Effector CD4-positive, alpha-beta T cell (primary cell): ENCODE measurements around the gene STRADA.
"Not testable (repeated sequence)": the region's sequence is repeated elsewhere in the genome, so short reads cannot be mapped to it uniquely, and the experiment has no call there.

Source experiments
- DNase-seq: peaks from one replicate; pipeline ENCODE4 v3.0.0-alpha.2; 2020

The STRADA gene

DNA sequence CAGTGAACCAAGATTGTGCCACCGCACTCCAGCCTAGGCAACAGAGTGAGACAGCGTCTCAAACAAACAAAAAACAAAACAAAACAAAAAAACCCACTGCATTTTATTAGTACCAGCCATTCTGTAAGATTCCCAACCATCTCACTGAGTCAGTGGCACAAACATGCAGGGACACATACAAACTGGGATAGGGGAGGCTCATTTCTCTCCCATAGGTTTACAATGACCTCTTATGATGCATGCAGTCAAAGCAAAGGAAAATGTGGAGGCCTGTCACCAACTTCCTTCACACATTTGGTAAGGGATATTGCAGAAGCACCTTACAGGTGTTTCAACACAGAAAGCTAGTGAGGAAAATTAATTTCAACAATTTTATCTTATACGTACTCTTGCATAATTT lies 12.4 kb upstream of the STRADA start:
- DNase-seq: no peak

DNA sequence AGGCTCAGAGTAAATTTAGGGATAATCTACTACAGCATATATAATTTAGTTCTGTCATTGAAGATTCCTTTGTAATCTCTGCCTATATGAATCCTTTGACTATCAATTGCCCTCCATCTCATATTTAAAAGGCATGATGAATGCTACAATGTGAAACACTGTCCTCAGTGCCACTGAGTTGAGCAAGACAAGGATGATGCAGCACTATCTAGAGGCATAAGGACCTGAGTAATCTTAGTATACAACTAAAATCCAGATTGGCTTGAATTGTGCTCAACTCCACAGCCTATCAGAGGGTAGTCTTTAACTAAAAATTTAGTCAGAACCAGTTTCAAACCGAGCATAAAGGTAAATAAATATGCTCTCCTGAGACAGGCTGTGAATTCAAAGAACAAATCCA lies 11.6 kb upstream of the STRADA start:
- no peak for DNase-seq

DNA sequence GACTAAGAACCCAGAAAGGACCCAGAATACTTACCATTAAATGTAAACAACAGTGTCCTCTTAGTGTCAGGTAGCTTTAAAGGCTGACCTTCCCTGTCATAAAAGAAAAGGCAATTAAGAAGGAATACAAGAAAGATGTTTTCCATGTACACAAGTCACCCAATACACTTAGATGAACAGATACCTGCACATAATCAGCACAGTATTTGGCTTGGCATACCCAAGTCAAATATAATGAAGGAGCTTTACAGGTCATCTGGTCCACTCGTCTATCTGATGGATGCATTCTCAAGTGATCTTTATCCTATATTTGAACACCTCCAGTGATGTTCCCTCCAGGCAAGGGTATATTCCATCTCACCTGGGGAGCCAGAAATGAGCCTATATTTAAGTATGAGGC lies 11.1 kb upstream of the STRADA start:
- DNase-seq: no peak

DNA sequence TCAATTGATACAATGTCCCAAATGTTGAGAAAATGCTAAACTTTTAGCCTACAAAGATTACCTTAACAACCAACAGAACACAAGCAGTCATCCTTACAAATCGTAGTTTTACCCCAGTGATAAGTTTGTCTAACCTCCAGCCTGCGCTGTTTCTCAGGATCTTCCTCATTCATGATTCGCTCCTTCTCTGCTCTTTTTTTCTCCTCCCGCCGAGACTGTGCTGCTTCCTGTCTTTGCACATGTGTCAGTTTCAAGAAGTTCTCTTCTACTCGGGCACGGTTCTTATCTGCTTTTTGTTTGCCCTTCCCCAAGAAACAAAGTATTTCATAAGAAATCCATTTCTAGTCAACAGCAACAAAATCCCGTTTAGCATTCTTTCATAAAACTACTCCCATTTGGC lies 10.2 kb upstream of the STRADA start:
- DNase-seq: no peak

DNA sequence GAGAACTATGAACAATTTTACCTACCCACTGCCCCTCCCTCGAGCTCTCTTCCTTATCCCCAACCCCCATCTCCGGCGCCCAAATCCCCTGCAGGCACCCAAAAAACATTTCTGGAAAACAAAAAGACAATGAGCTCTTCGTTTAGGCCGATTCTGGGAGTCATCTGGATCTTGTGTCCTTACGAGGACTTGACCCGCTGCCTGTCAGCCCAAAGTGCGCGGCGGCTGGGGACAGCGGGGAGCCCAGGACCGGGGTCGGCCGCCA lies 524 bp downstream of the STRADA start:
- no peak for DNase-seq

DNA sequence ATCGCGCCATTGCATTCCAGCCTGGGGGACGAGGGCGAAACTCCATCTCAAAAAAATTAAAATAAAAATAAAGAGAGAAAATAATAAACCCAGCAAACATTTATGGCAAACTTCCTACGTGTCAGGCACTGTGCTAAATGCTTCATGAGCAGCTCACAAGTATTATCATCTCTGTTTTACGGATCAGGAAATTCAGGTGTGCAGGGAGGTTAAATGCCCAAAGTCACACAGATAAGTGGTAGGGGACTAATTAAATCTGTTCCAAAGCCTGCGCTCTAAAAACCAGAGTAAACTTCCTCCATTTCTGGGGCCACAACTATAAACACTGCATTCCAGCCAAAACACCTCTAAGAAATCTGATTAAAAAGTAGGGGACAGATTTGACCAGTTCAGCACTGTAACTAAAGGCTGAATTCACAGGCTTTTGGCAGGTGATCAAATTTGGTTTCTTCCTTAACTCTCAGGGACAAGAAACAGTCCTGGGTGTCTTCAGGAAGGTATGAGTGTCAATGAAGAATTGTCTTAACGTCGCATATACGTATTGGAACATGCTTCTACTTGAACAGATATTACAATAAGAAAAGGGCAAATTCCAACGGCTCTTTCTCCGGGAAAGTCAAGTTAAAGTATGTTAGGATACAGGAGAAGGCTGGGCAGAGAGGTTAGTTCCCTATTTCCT lies 996 bp downstream of the STRADA start:
- no peak for DNase-seq

DNA sequence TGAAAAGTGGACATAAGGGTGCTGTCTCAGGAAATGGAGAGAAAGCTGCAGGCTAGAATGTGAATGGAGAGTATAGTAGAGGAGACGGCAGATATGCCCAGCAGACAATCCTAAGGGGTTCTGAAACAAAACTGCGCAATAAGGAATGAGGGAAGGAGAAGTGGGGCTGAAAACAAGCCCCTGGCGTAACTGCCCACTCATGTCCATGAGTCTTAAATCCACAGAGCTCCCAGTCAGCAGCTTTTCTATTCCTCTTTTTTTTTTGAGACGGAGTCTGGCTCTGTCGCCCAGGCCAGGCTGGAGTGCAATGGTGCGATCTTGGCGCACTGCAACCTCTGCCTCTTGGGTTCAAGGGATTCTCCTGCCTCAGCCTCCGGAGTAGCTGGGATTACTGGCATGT lies 5.9 kb downstream of the STRADA start:
- DNase-seq: no peak

DNA sequence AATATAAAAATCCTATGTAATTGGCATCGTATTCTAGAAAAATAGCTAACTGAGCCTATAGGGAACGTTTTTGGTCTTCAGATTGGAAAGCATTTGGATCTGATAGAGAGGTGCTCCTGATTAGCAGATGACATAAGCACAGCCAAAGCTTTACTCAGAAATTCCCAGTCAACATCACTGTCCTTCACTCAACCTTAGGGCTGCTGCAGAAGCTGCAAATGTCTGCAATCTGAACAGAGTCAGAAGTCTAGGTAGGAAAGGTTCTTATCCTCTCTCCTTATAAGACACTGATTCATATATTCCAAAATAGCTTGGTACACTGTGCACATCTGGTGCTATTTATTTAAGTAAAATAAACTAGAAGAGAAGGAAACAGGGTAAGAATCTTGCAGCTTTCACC lies 19.2 kb downstream of the STRADA start:
- DNase-seq: no peak

DNA sequence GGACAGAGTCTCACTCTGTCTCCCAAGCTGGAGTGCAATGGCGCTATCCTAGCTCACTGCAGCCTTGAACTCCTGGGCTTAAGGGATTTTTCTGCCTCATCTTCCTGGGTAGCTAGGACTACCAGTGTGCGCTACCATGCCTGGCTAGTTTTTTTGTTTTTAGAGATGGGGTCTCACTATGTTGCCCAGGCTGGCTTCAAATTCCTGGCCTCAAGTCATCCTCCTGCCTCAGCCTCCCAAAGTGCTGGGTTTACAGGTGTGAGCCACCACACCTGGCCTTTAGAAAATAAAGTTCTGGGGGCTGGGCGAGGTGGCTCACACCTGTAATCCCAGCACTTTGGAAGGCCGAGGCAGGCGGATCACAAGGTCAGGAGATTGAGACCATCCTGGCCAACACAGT lies 21.4 kb downstream of the STRADA start:
- DNase-seq: not testable (repeated sequence)

DNA sequence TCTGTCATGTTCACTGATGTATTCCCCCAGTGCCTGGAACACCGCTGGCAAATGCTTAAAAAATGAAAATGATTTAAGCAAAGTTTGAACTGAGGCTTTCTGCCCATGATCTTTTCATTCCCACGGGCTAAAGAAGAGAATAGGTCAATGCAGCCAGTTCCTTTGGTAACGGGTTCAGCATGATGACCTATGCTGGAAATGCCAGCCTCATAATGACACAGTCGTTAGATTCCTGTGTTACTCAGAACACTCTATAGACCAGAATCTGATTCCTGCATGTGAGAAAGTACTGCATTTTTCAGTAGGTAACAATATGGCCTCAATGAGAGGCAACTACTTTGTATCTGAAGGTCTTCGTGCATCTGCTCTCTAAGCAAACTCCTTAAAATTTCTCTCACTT lies 22.6 kb downstream of the STRADA start:
- DNase-seq: no peak

DNA sequence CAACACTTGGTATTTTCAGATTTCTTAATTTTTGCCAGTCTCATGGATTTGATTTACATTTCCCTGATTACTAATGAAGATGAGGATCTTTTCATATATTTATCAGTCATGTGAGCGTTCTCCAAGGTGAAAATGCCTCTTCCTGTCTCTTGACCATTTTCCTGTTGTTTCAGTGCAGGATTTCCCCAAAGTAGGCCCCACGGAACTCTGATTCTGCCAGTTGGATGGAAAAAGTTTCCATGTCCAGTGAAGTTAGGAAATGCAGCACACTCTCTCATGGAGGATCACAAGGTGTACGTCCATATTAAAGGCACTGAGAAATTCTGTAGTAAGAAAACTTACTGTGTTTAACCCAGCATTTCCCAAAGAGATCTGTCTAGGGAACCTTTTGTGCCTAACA lies 25.2 kb downstream of the STRADA start:
- DNase-seq: no peak

DNA sequence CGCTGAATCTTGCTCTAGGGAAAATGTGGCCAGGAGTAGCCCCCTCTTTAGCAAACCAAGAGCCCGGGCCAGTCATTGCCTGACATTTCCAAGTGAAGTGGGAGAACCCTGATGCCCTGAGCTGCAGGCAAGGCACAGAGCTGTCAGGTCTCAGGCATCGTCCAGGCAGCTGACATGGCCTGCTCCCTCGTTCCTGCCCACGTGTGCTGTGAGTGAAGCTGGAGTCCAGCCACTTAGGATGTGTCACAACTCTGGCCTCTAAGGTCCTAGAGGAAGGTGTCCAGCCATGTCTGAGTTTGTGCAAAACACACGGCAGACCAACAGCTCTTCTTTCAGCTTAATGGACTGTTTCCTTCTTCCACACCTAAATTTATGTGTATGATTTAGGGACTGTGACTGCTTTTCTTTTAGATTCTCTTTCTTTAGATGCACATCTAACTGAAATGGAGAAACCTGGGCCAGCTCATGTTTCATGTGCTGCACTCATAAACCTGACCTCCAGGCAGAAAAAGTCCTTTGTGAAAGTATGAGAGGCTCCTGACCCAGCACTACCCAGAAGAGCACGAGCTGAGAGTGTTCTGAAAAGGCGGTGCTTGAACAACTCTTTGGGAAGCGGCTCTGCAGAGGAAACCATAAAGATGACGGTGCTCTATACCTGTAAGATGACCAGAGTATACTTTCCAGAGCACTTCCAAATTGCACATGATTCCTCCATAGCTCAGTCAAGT lies 26.9 kb downstream of the STRADA start:
- DNase-seq: no peak

DNA sequence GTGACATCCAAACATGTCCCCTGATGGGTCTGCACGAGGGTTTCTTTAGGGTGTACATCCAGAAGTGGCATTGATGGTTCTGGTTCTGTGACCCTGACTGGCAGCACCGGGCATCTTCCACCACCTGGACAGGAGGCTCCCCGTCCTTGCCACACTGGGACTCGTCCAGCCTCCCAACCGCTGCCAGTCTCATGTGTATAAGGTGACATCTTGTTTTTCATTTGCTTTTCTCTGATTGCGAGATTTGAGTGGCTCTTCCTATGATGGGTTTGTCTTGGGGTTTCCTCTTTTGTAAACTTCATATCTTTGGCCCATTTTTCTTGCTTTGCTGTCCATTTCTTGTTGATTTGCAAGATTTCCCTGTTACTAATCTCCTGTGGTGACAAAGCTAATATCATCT lies 32.5 kb downstream of the STRADA start:
- no peak for DNase-seq

DNA sequence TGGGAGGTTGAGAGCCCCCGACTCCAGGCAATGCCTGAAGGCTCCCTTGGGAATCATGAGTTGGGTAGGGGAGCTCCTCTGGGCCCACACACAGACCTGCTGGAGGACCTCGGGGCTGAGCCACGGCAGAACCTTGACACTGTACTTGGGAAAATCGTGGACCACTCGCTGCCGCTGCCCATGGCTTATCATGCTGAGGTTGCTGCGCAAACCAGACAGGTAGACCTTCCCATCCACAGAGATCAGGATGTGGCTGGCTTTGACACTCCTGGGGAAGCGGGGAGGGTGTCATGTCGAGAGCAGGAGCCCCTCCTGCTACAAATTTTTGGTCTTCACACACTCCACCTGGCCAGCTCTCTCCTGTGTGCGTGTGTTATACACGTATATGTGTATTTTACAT lies 34.4 kb downstream of the STRADA start:
- no peak for DNase-seq

DNA sequence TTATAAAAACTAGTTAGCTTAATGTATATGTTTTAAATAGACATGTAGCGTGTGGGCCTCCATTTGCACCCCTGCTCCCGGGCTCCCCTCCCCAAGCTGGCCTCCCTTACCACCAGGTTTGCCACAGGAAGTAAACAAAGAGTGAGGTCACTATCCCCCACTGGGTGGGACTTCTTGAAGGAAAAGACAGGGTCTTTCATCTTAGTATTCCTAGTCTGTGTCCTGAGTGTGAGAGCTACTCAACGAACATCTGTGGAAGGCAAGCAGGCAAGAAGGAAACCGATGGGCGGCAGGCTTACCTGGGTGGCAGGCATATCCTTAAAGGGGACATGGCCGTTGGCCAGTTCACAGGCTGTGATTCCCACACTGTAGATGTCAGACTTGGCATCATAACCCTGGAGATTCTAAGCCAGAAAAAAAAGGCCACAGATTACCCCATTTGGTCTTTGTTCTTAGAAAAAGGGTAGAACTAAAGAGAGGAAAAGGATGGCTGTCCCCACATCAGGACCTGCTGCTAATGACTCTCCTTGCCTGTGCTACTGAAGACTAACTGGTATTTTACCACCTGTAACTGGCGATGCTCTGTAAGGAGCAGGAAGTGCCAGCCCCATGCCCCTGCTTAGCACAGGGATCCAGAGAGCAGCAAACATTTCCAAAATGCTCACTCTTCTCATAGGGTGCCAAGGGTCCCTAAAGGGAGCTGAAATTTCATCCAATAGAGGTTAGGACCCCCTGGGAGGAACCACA lies 35.1 kb downstream of the STRADA start:
- no peak for DNase-seq

DNA sequence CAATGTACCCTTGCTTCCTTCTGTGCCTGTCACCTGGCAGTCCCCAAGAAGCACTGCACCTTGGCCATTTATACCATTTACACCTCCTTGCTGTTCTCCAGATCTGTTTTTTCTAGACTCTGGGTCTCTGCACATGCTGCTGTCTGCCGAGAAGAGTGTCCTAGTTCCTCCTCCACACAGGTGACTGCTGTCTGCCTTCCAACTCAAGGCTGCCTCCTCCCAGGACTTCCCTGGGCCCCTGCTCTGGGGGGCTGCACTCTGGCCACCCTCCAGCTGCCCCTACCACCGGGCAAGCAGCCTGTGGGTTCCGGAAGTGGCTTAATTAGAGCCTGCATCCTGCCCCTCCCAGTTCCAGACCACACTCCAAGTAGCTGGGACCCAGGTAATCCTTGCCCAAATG lies 35.9 kb downstream of the STRADA start:
- DNase-seq: no peak

DNA sequence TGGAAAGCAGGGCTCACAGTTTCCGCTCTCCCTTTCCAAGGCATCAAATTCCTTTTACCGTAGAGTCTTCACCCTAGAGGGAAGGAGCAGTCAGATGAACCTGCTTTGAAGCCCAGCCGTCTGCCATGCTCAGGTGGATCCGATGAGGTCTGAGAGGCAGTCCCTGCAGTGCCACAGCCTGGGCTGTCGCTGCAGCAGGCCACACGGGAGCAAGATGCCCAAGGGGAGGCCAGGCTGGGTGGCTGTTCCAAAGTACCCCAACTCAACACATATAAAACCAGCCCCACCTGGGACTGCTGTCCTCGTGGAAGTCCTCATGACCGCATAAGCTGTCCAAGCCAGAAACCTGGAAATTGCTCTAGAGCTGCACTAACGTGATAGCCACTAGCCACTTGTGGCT lies 36.8 kb downstream of the STRADA start:
- no peak for DNase-seq

DNA sequence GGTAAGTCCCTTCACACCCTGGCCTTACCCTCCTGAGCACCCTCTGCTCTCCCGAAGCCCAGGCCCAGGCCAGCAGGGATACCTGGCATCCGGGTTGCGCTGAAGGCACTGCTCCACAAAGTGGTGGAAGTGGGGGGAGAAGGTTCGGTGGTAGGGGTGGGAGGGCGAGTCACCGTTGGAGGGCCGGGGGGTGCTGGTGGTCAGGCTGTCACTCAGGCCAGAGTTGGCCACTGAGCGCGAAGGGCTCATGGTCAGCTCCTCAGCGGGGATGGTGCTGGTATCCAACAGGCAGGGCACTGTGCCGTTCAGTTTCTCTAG lies 37.4 kb downstream of the STRADA start:
- DNase-seq: no peak

DNA sequence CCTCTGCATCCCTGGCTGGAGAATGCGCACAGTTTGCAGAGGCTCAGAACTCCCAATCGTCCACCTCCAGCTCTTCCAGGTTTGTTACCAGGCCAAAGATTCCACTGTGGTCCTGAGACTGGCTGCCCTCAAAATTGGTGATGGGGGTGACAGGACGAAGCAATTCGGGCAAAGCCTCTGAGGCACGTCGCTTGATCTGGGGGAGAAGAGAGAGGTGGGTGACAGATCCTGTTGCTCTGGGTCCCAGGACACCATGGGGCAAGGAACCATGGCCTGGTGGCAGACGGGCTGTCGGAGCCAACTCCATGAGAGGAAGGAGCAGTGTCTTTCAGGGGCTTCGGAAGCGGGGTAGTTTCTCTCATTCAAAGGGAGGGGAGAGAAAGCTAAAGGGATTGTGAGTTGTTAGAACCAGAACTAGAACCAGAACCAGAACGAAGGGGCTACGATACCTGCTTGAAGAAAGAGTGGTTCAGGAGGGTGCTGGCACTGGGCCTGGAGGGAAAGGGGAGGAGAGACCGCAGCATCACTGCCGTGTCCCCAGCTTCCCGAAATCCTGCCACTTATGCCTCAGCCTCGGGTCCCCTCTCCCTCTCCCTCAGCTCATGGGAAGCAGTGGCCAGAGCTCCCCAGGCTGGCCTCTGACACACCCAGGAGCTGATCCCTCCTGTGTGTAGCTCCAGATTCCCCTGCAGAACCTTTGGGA lies 37.9 kb downstream of the STRADA start:
- DNase-seq: no peak

DNA sequence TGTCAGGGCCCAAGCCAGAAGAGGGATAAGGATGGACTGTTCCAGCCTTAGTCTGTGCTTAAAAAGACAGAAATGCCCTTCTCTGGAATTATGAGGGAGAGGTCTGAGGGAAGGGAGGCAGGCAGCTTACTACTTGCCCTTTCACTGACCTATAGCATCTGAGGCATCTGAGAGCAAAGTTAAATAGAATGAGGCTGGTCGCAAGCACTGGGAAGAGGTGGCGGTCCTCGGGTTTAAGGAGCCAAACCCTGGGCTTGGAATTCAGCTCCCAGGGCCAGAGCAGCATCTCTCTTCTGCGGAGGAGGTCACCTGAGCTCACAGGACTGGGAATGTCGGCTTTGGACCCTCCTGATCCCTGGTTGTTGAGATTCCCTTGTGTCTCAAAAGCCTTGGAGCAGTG lies 38.6 kb downstream of the STRADA start:
- no peak for DNase-seq

DNA sequence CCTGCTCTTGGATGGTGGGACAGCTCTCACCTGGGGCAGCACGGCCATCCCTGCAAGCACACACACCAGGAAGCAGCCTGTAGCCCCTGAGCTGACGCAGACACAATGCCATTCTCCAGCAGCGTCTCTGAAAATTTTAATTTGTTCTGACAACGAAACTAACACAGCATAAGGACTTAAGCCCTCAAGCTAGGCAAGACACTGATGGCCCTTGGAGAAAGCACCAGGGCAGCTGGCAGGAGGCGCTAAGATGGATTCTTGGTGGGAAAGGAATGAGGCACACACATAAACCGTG lies 38.9 kb downstream of the STRADA start:
- DNase-seq: no peak

DNA sequence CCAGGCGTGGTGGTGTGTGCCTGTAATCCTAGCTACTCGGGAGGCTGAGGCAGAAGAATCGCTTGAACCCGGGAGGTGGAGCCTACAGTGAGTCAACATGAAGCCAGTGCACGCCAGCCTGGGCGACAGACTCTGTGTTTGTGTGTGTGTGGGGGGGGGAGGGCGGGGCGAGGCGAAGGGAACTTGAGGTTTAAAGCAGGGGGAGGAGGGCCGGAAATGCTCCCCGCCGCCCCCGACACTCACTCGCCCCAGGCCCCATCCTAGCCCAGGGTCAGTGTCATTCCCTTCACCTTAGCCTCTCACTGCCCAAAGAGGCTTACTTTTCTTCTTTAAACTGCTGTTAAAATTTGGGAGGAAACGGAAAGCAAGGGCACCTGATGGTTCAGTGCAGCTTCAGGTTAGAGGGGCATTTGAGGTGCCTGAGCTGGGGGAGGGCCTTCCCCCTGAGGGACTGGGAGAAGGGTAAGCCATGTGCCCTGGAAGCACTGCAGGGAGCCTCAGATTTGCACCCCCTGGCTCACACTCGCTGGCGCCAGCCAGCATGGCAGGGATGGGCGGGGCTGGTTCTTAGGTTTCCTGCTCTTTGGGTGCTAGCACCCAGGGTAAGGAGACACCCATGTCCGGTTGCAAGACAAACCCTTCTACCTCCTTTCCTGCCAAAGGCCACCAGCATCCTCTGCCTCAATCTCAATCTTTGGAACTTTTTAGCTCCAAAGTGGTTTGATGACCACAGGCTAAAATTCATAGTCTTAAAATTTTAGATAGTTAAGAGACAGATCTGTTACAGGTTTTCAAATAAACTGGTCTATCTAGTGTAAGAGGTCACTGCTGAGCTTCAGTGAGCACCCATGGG lies 39.5 kb downstream of the STRADA start:
- peak; percentile 73 for DNase-seq

DNA sequence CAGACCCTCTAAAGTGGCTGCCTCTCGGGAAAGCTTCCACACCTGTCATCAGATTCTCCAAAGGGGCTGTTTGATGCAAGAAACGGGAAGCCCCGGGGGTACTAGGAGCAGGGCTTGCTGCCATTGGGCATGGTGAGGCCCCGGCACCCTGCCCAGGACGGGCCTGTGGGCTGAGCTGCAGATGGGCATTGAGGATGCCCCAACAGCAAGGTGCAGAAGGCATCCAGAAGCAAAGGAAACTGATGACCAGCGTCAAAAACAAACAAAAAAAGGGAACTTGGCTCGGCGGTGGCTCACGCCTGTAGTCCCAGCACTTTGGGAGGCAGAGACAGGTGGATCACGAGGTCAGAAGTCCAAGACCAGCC lies 40.2 kb downstream of the STRADA start:
- DNase-seq: no peak
